Liver (tissue), 3 donors: Measurements from ENCODE around the gene SOCS3.

ENCODE experiments used
- CTCF ChIP-seq: fragments of 150-350 bp; IDR thresholded peaks from 2 replicates; pipeline ENCODE4 v1.5.1; 2017; ENCODE audit warnings: improper control_type of control experiment, low read depth, low read length; ENCODE audit not compliant: missing input control
- EGR1 ChIP-seq, 2 donors: IDR thresholded peaks; 2 replicates each; pipeline ENCODE4 v1.6.1; 2016 to 2018; ENCODE audit warnings: antibody characterized with exemption in 2 of 2, low read depth in 2 of 2
- HNF4A ChIP-seq, 2 donors: conservative IDR thresholded peaks; 2 replicates each; pipeline ENCODE4 v1.6.1; 2016; ENCODE audit warnings: antibody characterized with exemption in 2 of 2, mild to moderate bottlenecking in 2 of 2
- JUND ChIP-seq, 2 donors: IDR thresholded peaks; 2 replicates each; pipeline ENCODE4 v1.6.1; 2016; ENCODE audit warnings: antibody characterized with exemption in 2 of 2
- RAD21 ChIP-seq, 2 donors: IDR thresholded peaks; 2 replicates each; pipeline ENCODE4 v1.6.1; 2016; ENCODE audit warnings: antibody characterized with exemption in 2 of 2, mild to moderate bottlenecking in 2 of 2
- RXRA ChIP-seq, 2 donors: IDR thresholded peaks; 2 replicates each; pipeline ENCODE4 v1.6.1; 2017 to 2018; ENCODE audit warnings: antibody characterized with exemption in 2 of 2, mild to moderate bottlenecking in 1 of 2
- TF ChIP-seq, protein P1 (sequence below): IDR thresholded peaks from 2 replicates; pipeline ENCODE4 v1.6.1; 2016; ENCODE audit warnings: antibody characterized with exemption
- donor health status: healthy.
- donor health status: healthy.

DNA sequence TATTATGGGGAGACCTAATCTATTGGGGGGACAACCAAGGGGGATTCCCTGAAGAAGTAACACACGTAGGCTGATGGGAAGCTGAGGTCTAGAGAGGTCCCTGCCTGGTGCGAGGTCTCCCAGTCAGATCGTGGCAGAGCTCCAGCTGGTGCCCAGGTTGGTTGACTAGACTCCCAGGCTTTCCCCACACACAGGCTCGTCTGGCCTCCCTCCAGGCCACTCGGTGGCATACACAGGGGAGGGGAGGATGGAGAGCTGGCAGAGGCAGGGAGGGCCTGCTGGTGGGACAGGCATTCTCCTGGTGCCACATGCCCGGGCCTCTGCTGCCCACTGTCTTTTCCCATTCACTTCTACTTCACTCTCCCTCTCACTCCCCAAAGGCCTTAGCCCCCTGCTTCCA is 8.5 kb upstream of the SOCS3 start:
- TF ChIP-seq CTCF = no peak
- TF ChIP-seq RAD21 (IDR thresholded peaks at IDR 0.05) = no peak
- no peak for TF ChIP-seq EGR1 (IDR thresholded peaks at IDR 0.05; ENCODE audit: low read depth in 2 of 2)
- no peak for TF ChIP-seq HNF4A (conservative IDR thresholded peaks at IDR 0.05)
- no peak for TF ChIP-seq JUND (IDR thresholded peaks at IDR 0.05)
- no peak for TF ChIP-seq RXRA (IDR thresholded peaks at IDR 0.05)
- TF ChIP-seq, protein P1, sequence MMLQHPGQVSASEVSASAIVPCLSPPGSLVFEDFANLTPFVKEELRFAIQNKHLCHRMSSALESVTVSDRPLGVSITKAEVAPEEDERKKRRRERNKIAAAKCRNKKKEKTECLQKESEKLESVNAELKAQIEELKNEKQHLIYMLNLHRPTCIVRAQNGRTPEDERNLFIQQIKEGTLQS = no peak
